SH-SY5Y (cell line): ENCODE data around the gene PLA1A.

Source experiments
- GATA2 ChIP-seq: IDR thresholded peaks from 2 replicates; pipeline ENCODE4 v1.6.1; 2011; ENCODE audit warnings: mild to moderate bottlenecking, low read depth, low read length
- GATA3 ChIP-seq: IDR thresholded peaks from 2 replicates; pipeline ENCODE4 v1.6.1; 2011; ENCODE audit warnings: low read depth, mild to moderate bottlenecking, low read length, moderate library complexity

GRCh38 chr3:119649761-119650160 lies 52.1 kb downstream of the PLA1A start:
- TF ChIP-seq GATA2 (no peak), GATA3 (no peak)
